Fibroblast of mammary gland (primary cell): ENCODE measurements around the gene COL11A2.
A peak's percentile ranks its signal among the peaks of the same experiment; 100 is the strongest.

Experiments used
- DNase-seq: peaks from one replicate; pipeline ENCODE4 v3.0.0-alpha.2; 2010; ENCODE audit warnings: low read depth
- H3K4me3 ChIP-seq: 2 replicates; pipeline ENCODE4 v1.5.1; 2011; ENCODE audit warnings: low read depth, mild to moderate bottlenecking, low read length, moderate library complexity; ENCODE audit not compliant: control insufficient read depth
- CTCF ChIP-seq: conservative IDR thresholded peaks from 2 replicates; pipeline ENCODE4 v1.5.1; 2011; ENCODE audit warnings: low read depth, low read length, inconsistent platforms; ENCODE audit not compliant: control insufficient read depth, insufficient read depth

The COL11A2 gene

GRCh38 chr6:33126101-33126714, 66.1 kb downstream of the COL11A2 start:
- peak; percentile 81 for TF ChIP-seq CTCF
- peak; percentile 53 for DNase-seq

GRCh38 chr6:33124947-33125346, 67.3 kb downstream of the COL11A2 start:
- DNase-seq = no peak
- TF ChIP-seq CTCF = no peak
- H3K4me3 ChIP-seq = no peak overlapping the region

More at GRCh38 chr6:33126101-33126714, 66.1 kb downstream of the COL11A2 start:
- no peak overlapping the region for H3K4me3 ChIP-seq

- no peak overlapping the region for H3K4me3 ChIP-seq
- DNase-seq = no peak
- no peak for TF ChIP-seq CTCF
Observed at GRCh38 chr6:33124525-33124901, 67.8 kb downstream of the COL11A2 start.

- TF ChIP-seq CTCF = peak; percentile 55
- DNase-seq = peak; percentile 60
- no peak overlapping the region for H3K4me3 ChIP-seq
Observed at GRCh38 chr6:33123732-33124524, 68.3 kb downstream of the COL11A2 start.

GRCh38 chr6:33123181-33123580, 69.1 kb downstream of the COL11A2 start:
- no peak overlapping the region for H3K4me3 ChIP-seq
- DNase-seq = no peak
- TF ChIP-seq CTCF = no peak

GRCh38 chr6:33120001-33120400, 72.3 kb downstream of the COL11A2 start:
- DNase-seq = no peak
- H3K4me3 ChIP-seq = no peak overlapping the region
- TF ChIP-seq CTCF = no peak
